ENCODE measurements around the gene RASSF5. TPM values are rescaled to one million over a fixed set of nuclear protein-coding genes. Genes with fewer than 3 reads are reported as not detected.

RASSF5 gene
- polyA plus RNA-seq, 1 of the 3 experiments (the other 2 are of a cell fraction): 2.2 TPM

GRCh38 chr1:206566999-206567398 is 59.7 kb downstream of the RASSF5 start:
- H3K9me3 ChIP-seq: no peaks in the 10 kb centered on the region
- no peak for TF ChIP-seq FOSL2 (IDR thresholded peaks at IDR 0.05; ENCODE audit: borderline replicate concordance, low read depth)
- TF ChIP-seq GABPA (IDR thresholded peaks at IDR 0.05; ENCODE audit: low read depth): no peak
- no peak for TF ChIP-seq YY1 (IDR thresholded peaks at IDR 0.05; ENCODE audit: low read depth)
- no peak for TF ChIP-seq RFX5 (IDR thresholded peaks at IDR 0.05; ENCODE audit: low read length)
- no peak for TF ChIP-seq TEAD4 (IDR thresholded peaks at IDR 0.05; ENCODE audit: borderline replicate concordance, insufficient read depth)
- POLR2A ChIA-PET: no interaction called here
- 90% methylated on average over 2 of the region's 4 CpGs for WGBS (ENCODE audit: low lambda C conversion rate)
- no peak overlapping the region for H3K4me2 ChIP-seq
- no peaks in the 10 kb centered on the region for H3K79me2 ChIP-seq (ENCODE audit: insufficient read depth)
- H3K4me3 ChIP-seq (ENCODE audit: low read depth in 2 of 2, low read length in 1 of 2): no peak overlapping the region
- no peaks in the 10 kb centered on the region for H3K36me3 ChIP-seq (replicated peaks in 1 of 2; ENCODE audit: control insufficient read depth in 1 of 2, insufficient read depth in 2 of 2, low read length in 1 of 2)
- H3K9me2 ChIP-seq: no peaks in the 10 kb centered on the region
- no peak overlapping the region for H3K27ac ChIP-seq (ENCODE audit: low read depth in 2 of 2, low read length in 1 of 2)
- H4K20me1 ChIP-seq (ENCODE audit: insufficient read depth): no peaks in the 10 kb centered on the region
- H2AFZ ChIP-seq (ENCODE audit: low read depth): no peak overlapping the region
- H3F3A ChIP-seq (replicated peaks; ENCODE audit: insufficient read depth): no peaks in the 10 kb centered on the region
- CTCF ChIA-PET: interaction anchor here (1.2 to 5.1 kb wide), 6 partner anchors 8 to 77 kb away, joined by 3 to 31 read pairs (median 8); partner anchors contain the start of gene RASSF5
- no peaks in the 10 kb centered on the region for H3K4me1 ChIP-seq (ENCODE audit: control insufficient read depth in 1 of 2, insufficient read depth in 2 of 2, low read depth in 1 of 2, low read length in 1 of 2)
- DNase-seq: no peak
- no peak overlapping the region for H3K9ac ChIP-seq
- no peaks in the 10 kb centered on the region for H3K27me3 ChIP-seq (ENCODE audit: insufficient read depth)

- WGBS (ENCODE audit: low lambda C conversion rate): 82% methylated on average over 6 of the region's 10 CpGs
- H4K20me1 ChIP-seq (ENCODE audit: insufficient read depth): no peaks in the 10 kb centered on the region
- POLR2A ChIA-PET: no interaction called here
- H3K4me3 ChIP-seq (ENCODE audit: low read depth in 2 of 2, low read length in 1 of 2): no peak overlapping the region
- H3K4me1 ChIP-seq (ENCODE audit: control insufficient read depth in 1 of 2, insufficient read depth in 2 of 2, low read depth in 1 of 2, low read length in 1 of 2): no peaks in the 10 kb centered on the region
- no peaks in the 10 kb centered on the region for H3K79me2 ChIP-seq (ENCODE audit: insufficient read depth)
- H3K4me2 ChIP-seq: no peak overlapping the region
- H2AFZ ChIP-seq (ENCODE audit: low read depth): no peak overlapping the region
- CTCF ChIA-PET: interaction anchor here (0.9 to 5.1 kb wide), 6 partner anchors 11 to 78 kb away, joined by 3 to 31 read pairs (median 8); partner anchors contain the start of gene EIF2D
- no peaks in the 10 kb centered on the region for H3K9me2 ChIP-seq
- no peaks in the 10 kb centered on the region for H3K27me3 ChIP-seq (ENCODE audit: insufficient read depth)
- H3K36me3 ChIP-seq (replicated peaks in 1 of 2; ENCODE audit: control insufficient read depth in 1 of 2, insufficient read depth in 2 of 2, low read length in 1 of 2): no peaks in the 10 kb centered on the region
- H3F3A ChIP-seq (replicated peaks; ENCODE audit: insufficient read depth): no peaks in the 10 kb centered on the region
- H3K9ac ChIP-seq: no peak overlapping the region
- DNase-seq: no peak
- H3K27ac ChIP-seq (ENCODE audit: low read depth in 2 of 2, low read length in 1 of 2): no peak overlapping the region
- H3K9me3 ChIP-seq: no peaks in the 10 kb centered on the region
- TF ChIP-seq RCOR1 (IDR thresholded peaks at IDR 0.05; ENCODE audit: low read length) (no peak), TAF1 (IDR thresholded peaks at IDR 0.05; ENCODE audit: borderline replicate concordance, low read depth, low read length) (no peak), MEF2A (IDR thresholded peaks at IDR 0.05; ENCODE audit: borderline replicate concordance, low read depth) (no peak), CHD2 (IDR thresholded peaks at IDR 0.05; ENCODE audit: low read length, partially characterized antibody) (no peak), YY1 (IDR thresholded peaks at IDR 0.05; ENCODE audit: low read depth) (no peak), USF2 (IDR thresholded peaks at IDR 0.05; ENCODE audit: borderline replicate concordance, low read depth, low read length) (no peak), IRF3 (IDR thresholded peaks at IDR 0.05; ENCODE audit: low read depth, low read length) (no peak), SIN3A (IDR thresholded peaks at IDR 0.05; ENCODE audit: borderline replicate concordance, low read depth, low read length) (no peak)
Measured at GRCh38 chr1:206568256-206568655, 60.9 kb downstream of the RASSF5 start.
